GM12892 (cell line): ENCODE results near the gene ZNF554.

Experiments used
- POLR2A ChIP-seq: IDR thresholded peaks from 2 replicates; pipeline ENCODE4 v1.6.1; 2011; ENCODE audit warnings: low read depth, low read length, control low read depth
- POLR2AphosphoS5 ChIP-seq: IDR thresholded peaks from 2 replicates; pipeline ENCODE4 v1.6.1; 2011; ENCODE audit warnings: low read depth, low read length, control low read depth
- TAF1 ChIP-seq: IDR thresholded peaks from 2 replicates; pipeline ENCODE4 v1.6.1; 2011; ENCODE audit warnings: low read depth, mild to moderate bottlenecking, control low read depth, low read length, borderline replicate concordance

GRCh38 chr19:2791440-2791839 is 28.2 kb upstream of the ZNF554 start:
- TF ChIP-seq POLR2A (no peak), POLR2AphosphoS5 (no peak), TAF1 (no peak)
